ENCODE results near the gene KANK4. TPM values are rescaled to one million over a fixed set of nuclear protein-coding genes. Genes with fewer than 3 reads are reported as not detected.

The KANK4 gene
- polyA plus RNA-seq, 1 donor (not counting 4 experiments of a cell fraction or from before 2014, with no cell fraction given): 0.92 TPM

GRCh38 chr1:62308606-62309005 lies 10.6 kb downstream of the KANK4 start:
- no peak overlapping the region for H3K9ac ChIP-seq (ENCODE audit: control insufficient read depth, extremely low read depth, insufficient read depth, low read length)
- no peak for DNase-seq (ENCODE audit: low read depth, low spot score)
- no peaks in the 10 kb centered on the region for H3K36me3 ChIP-seq (ENCODE audit: control insufficient read depth in 2 of 2, extremely low read depth in 1 of 2, insufficient read depth in 2 of 2, low read length in 2 of 2)
- TF ChIP-seq EZH2 (IDR thresholded peaks at IDR 0.05; ENCODE audit: low read length): no peak
- no peak for TF ChIP-seq CTCF (optimal IDR thresholded peaks at IDR 0.05 in 1 of 3, IDR thresholded peaks at IDR 0.05 in 1 of 3, conservative IDR thresholded peaks at IDR 0.05 in 1 of 3; ENCODE audit: extremely low read depth in 1 of 3, insufficient read depth in 2 of 3, low read length in 3 of 3)
- FAIRE-seq: no peak
- no peaks in the 10 kb centered on the region for H3K9me3 ChIP-seq (ENCODE audit: control insufficient read depth, low read depth, low read length)
- no peaks in the 10 kb centered on the region for H3K27me3 ChIP-seq (ENCODE audit: control insufficient read depth, extremely low read depth, insufficient read depth, low read length)
- no peak overlapping the region for H3K27ac ChIP-seq (ENCODE audit: control insufficient read depth, insufficient read depth, low read length)
- dilution Hi-C loops (cut with MboI; ENCODE audit: extremely low pct_ligation_motif_present, low sequenced_read_pairs): no loop called here
- H2AFZ ChIP-seq (ENCODE audit: control insufficient read depth, low read length): no peak overlapping the region
- no peaks in the 10 kb centered on the region for H3K79me2 ChIP-seq (ENCODE audit: control insufficient read depth, insufficient read depth, low read length)
- H3K4me1 ChIP-seq (ENCODE audit: control insufficient read depth, extremely low read depth, insufficient read depth, low read length): peaks cover 23% of the 10 kb centered on the region
- no peaks in the 10 kb centered on the region for H4K20me1 ChIP-seq (ENCODE audit: control insufficient read depth, extremely low read depth, insufficient read depth, low read length)
- no peak overlapping the region for H3K4me3 ChIP-seq (ENCODE audit: control insufficient read depth in 2 of 3, extremely low read depth in 1 of 3, insufficient read depth in 2 of 3, low read depth in 1 of 3, low read length in 3 of 3)
- no peaks in the 10 kb centered on the region for H3K9me1 ChIP-seq (ENCODE audit: control insufficient read depth, extremely low read depth, insufficient read depth, low read length)
- H3K4me2 ChIP-seq (ENCODE audit: control insufficient read depth, extremely low read depth, insufficient read depth, low read depth, low read length): no peak overlapping the region

GRCh38 chr1:62307895-62308492 lies 11.2 kb downstream of the KANK4 start:
- H3K4me3 ChIP-seq (ENCODE audit: control insufficient read depth in 2 of 3, extremely low read depth in 1 of 3, insufficient read depth in 2 of 3, low read depth in 1 of 3, low read length in 3 of 3): no peak overlapping the region
- H3K4me2 ChIP-seq (ENCODE audit: control insufficient read depth, extremely low read depth, insufficient read depth, low read depth, low read length): peak overlapping the region; percentile 36
- FAIRE-seq: peak; percentile 81
- TF ChIP-seq EZH2 (IDR thresholded peaks at IDR 0.05; ENCODE audit: low read length) (no peak), CTCF (optimal IDR thresholded peaks at IDR 0.05 in 1 of 3, IDR thresholded peaks at IDR 0.05 in 1 of 3, conservative IDR thresholded peaks at IDR 0.05 in 1 of 3; ENCODE audit: extremely low read depth in 1 of 3, insufficient read depth in 2 of 3, low read length in 3 of 3) (no peak)
- no peak for DNase-seq (ENCODE audit: low read depth, low spot score)
- H3K36me3 ChIP-seq (ENCODE audit: control insufficient read depth in 2 of 2, extremely low read depth in 1 of 2, insufficient read depth in 2 of 2, low read length in 2 of 2): no peaks in the 10 kb centered on the region
- H3K4me1 ChIP-seq (ENCODE audit: control insufficient read depth, extremely low read depth, insufficient read depth, low read length): peaks cover 23% of the 10 kb centered on the region
- H3K9me3 ChIP-seq (ENCODE audit: control insufficient read depth, low read depth, low read length): no peaks in the 10 kb centered on the region
- H2AFZ ChIP-seq (ENCODE audit: control insufficient read depth, low read length): no peak overlapping the region
- H3K79me2 ChIP-seq (ENCODE audit: control insufficient read depth, insufficient read depth, low read length): no peaks in the 10 kb centered on the region
- no peak overlapping the region for H3K27ac ChIP-seq (ENCODE audit: control insufficient read depth, insufficient read depth, low read length)
- H4K20me1 ChIP-seq (ENCODE audit: control insufficient read depth, extremely low read depth, insufficient read depth, low read length): no peaks in the 10 kb centered on the region
- H3K9me1 ChIP-seq (ENCODE audit: control insufficient read depth, extremely low read depth, insufficient read depth, low read length): no peaks in the 10 kb centered on the region
- dilution Hi-C loops (cut with MboI; ENCODE audit: extremely low pct_ligation_motif_present, low sequenced_read_pairs): no loop called here
- no peak overlapping the region for H3K9ac ChIP-seq (ENCODE audit: control insufficient read depth, extremely low read depth, insufficient read depth, low read length)
- H3K27me3 ChIP-seq (ENCODE audit: control insufficient read depth, extremely low read depth, insufficient read depth, low read length): no peaks in the 10 kb centered on the region

Measured in keratinocyte (primary cell).